ENCODE measurements around the gene CSH2. TPM values are rescaled to one million over a fixed set of nuclear protein-coding genes. Genes with fewer than 3 reads are reported as not detected.
"Not testable (repeated sequence)": the region's sequence is repeated elsewhere in the genome, so short reads cannot be mapped to it uniquely, and the experiment has no call there.

Gene CSH2
- total and polyA plus RNA-seq, 4 experiments from 2014 or later: not detected

DNA sequence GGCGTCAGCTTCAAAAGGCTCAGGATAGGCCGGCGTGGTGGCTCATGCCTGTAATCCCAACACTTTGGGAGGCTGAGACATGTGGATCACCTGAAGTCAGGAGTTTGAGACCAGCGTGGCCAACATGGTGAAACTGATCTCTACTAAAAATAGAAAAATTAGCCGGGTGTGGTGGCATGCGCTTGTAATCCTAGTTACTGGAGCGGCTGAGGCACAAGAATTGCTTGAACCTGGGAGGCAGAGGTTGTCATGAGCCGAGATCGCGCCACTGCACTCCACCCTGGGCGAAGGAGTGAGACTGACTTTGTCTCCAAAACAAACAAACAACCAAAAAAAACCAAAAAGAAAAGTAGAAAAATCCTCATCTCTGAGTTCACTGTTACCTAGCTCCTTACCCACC lies 11.6 kb upstream of the CSH2 start:
- H3K27ac ChIP-seq (ENCODE audit: low read depth, low read length); H3K4me3 ChIP-seq (ENCODE audit: low read length in 2 of 2); intact Hi-C loops (cut with micrococcal nuclease); H3K27ac Mint-ChIP-seq; H3K9me3 ChIP-seq (ENCODE audit: control insufficient read depth in 1 of 2, low read length in 2 of 2); POLR2A ChIA-PET (ENCODE audit: partially characterized antibody); DNase-seq; H3K36me3 ChIP-seq (ENCODE audit: insufficient read depth, low read length); H3K4me1 ChIP-seq (ENCODE audit: insufficient read depth, low read length); H3K36me3 Mint-ChIP-seq; H3K9me3 Mint-ChIP-seq; H3K27me3 ChIP-seq (ENCODE audit: insufficient read depth, low read length); H3K4me3 Mint-ChIP-seq; H3K27me3 Mint-ChIP-seq: not testable (repeated sequence)
- peaks cover 5 to 10% (median 8%) of the 10 kb centered on the region in 4 donors for H3K4me1 Mint-ChIP-seq
- CTCF ChIA-PET (ENCODE audit: partially characterized antibody): interaction anchor here (1.7 kb wide), 1 partner anchor 264 kb away, joined by 4 read pairs; no protein-coding TSS in a partner anchor

DNA sequence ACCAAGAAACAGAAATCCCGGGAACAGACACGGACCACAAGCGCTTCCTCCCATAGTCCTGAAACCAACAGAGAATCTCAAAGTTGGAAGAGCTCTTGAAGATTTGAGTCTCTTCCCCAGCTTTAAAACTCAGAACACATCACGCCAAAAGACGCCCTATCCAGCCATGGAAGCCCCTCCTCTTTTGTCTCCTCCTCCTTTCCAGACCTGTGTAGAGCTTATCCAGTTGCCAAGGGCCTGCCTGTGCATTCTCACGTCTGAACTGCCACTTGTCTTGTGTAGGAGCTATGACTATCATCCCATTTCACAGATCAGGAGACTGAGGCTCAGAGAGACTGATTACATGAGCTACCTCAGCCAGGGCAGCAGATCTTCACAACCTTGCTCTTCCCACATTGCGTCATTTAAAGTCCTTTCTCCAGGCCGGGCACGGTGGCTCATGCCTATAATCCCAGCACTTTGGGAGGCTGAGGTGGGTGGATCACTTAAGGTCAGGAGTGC lies 9.2 kb upstream of the CSH2 start:
- H3K4me1 Mint-ChIP-seq; DNase-seq; H3K4me3 Mint-ChIP-seq; H3K4me3 ChIP-seq (ENCODE audit: low read length in 2 of 2); H3K27ac Mint-ChIP-seq; POLR2A ChIA-PET (ENCODE audit: partially characterized antibody); H3K27me3 ChIP-seq (ENCODE audit: insufficient read depth, low read length); H3K36me3 ChIP-seq (ENCODE audit: insufficient read depth, low read length); H3K4me1 ChIP-seq (ENCODE audit: insufficient read depth, low read length); H3K9me3 Mint-ChIP-seq; H3K36me3 Mint-ChIP-seq; intact Hi-C loops (cut with micrococcal nuclease); H3K27ac ChIP-seq (ENCODE audit: low read depth, low read length); H3K27me3 Mint-ChIP-seq; H3K9me3 ChIP-seq (ENCODE audit: control insufficient read depth in 1 of 2, low read length in 2 of 2): not testable (repeated sequence)
- CTCF ChIA-PET (ENCODE audit: partially characterized antibody): interaction anchor here (0.6 to 1.8 kb wide), 10 partner anchors 13 to 513 kb away, joined by 3 to 7 read pairs (median 4); no protein-coding TSS in a partner anchor

GRCh38 chr17:63881935-63882601 lies 8.6 kb upstream of the CSH2 start, which contains the start of gene GH2:
GH2 (minus strand) TSS chr17:63881944; CDS start chr17:63881801, 143 bp downstream.
- H3K27me3 Mint-ChIP-seq: peaks cover 0 to 3% of the 10 kb centered on the region in 2 donors
- CTCF ChIA-PET (ENCODE audit: partially characterized antibody): interaction anchor here (0.6 to 1.8 kb wide), 10 partner anchors 8 to 513 kb away, joined by 3 to 7 read pairs (median 4); no protein-coding TSS in a partner anchor
- H3K9me3 Mint-ChIP-seq: no peaks in the 10 kb centered on the region
- H3K27ac Mint-ChIP-seq: peak within 1 kb of the TSS in 2 of 7 donors; percentile 48 to 53
- no peaks in the 10 kb centered on the region for H3K4me1 ChIP-seq (ENCODE audit: insufficient read depth, low read length)
- no peaks in the 10 kb centered on the region for H3K9me3 ChIP-seq (ENCODE audit: control insufficient read depth in 1 of 2, low read length in 2 of 2)
- DNase-seq: peak; percentile 51 to 64 (median 56)
- H3K4me1 Mint-ChIP-seq: peaks cover 0 to 3% (median 0%) of the 10 kb centered on the region in 4 donors
- intact Hi-C loops (cut with micrococcal nuclease): no loop called here
- POLR2A ChIA-PET (ENCODE audit: partially characterized antibody): no interaction called here
- H3K27ac ChIP-seq (ENCODE audit: low read depth, low read length): no peak within 1 kb of the TSS
- H3K4me3 ChIP-seq (ENCODE audit: low read length in 2 of 2): no peak within 1 kb of the TSS
- no peaks in the 10 kb centered on the region for H3K27me3 ChIP-seq (ENCODE audit: insufficient read depth, low read length)
- no peaks in the 10 kb centered on the region for H3K36me3 Mint-ChIP-seq
- H3K4me3 Mint-ChIP-seq: peak within 1 kb of the TSS in 1 of 8 donors; percentile 0
- H3K36me3 ChIP-seq (ENCODE audit: insufficient read depth, low read length): no peaks in the 10 kb centered on the region

DNA sequence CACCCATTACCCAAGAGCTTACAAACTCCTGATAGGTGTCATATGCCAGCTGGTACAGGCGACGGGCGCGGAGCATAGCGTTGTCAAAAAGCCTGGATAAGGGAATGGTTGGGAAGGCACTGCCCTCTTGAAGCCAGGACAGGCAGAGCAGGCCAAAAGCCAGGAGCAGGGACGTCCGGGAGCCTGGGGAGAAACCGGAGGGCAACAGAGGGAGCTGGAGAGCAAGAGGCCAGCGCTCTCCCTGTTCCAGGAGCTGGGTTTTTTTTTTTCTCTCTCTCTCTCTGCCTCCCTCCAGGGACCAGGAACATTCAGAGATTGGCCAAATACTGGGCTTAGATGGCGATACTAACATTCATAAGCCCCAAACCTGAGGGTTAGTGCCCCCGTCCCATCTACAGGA lies 7.9 kb upstream of the CSH2 start:
- H3K27me3 Mint-ChIP-seq; H3K36me3 ChIP-seq (ENCODE audit: insufficient read depth, low read length); H3K27ac ChIP-seq (ENCODE audit: low read depth, low read length); H3K9me3 Mint-ChIP-seq; H3K4me3 Mint-ChIP-seq; POLR2A ChIA-PET (ENCODE audit: partially characterized antibody); DNase-seq; H3K36me3 Mint-ChIP-seq; H3K27me3 ChIP-seq (ENCODE audit: insufficient read depth, low read length); H3K4me1 ChIP-seq (ENCODE audit: insufficient read depth, low read length); H3K9me3 ChIP-seq (ENCODE audit: control insufficient read depth in 1 of 2, low read length in 2 of 2); H3K4me1 Mint-ChIP-seq; intact Hi-C loops (cut with micrococcal nuclease); H3K4me3 ChIP-seq (ENCODE audit: low read length in 2 of 2): not testable (repeated sequence)
- CTCF ChIA-PET (ENCODE audit: partially characterized antibody): interaction anchor here (0.8 to 1.7 kb wide), 5 partner anchors 9 to 148 kb away, joined by 3 to 4 read pairs (median 4); no protein-coding TSS in a partner anchor
- peak overlapping the region in 1 of 7 donors; percentile 53 for H3K27ac Mint-ChIP-seq

DNA sequence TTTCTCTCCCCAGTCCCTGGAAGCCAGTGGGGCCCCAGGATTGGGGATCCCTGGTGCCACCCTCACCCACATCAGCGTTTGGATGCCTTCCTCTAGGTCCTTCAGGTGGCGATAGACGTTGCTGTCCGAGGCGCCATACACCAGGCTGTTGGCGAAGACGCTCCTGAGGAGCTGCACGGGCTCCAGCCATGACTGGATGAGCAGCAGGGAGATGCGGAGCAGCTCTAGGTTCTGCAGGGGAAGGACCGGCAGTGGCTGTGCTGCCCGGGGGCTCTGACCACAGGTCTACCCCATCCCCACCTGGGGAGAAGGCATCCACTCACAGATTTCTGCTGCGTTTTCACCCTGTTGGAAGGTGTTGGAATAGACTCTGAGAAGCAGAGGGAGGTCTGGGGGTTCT lies 7.2 kb upstream of the CSH2 start:
- intact Hi-C loops (cut with micrococcal nuclease): no loop called here
- Mint-ChIP-seq H3K36me3 (no peaks in the 10 kb centered on the region), H3K9me3 (no peaks in the 10 kb centered on the region), H3K27ac (no peak overlapping the region), H3K4me3 (no peak overlapping the region), H3K4me1 (peaks cover 0 to 3% (median 0%) of the 10 kb centered on the region in 4 donors), H3K27me3 (peaks cover 0 to 3% of the 10 kb centered on the region in 2 donors)
- Histone ChIP-seq H3K4me3 (ENCODE audit: low read length in 2 of 2) (no peak overlapping the region), H3K27me3 (ENCODE audit: insufficient read depth, low read length) (no peaks in the 10 kb centered on the region), H3K27ac (ENCODE audit: low read depth, low read length) (no peak overlapping the region), H3K36me3 (ENCODE audit: insufficient read depth, low read length) (no peaks in the 10 kb centered on the region), H3K4me1 (ENCODE audit: insufficient read depth, low read length) (no peaks in the 10 kb centered on the region), H3K9me3 (ENCODE audit: control insufficient read depth in 1 of 2, low read length in 2 of 2) (no peaks in the 10 kb centered on the region)
- DNase-seq: no peak
- ChIA-PET POLR2A (ENCODE audit: partially characterized antibody) (no interaction called here), CTCF (ENCODE audit: partially characterized antibody) (interaction anchor here (1.1 kb wide), 1 partner anchor 13 kb away, joined by 4 read pairs; no protein-coding TSS in a partner anchor)

- H3K27me3 Mint-ChIP-seq; H3K27ac ChIP-seq (ENCODE audit: low read depth, low read length); H3K9me3 Mint-ChIP-seq; DNase-seq; H3K27me3 ChIP-seq (ENCODE audit: insufficient read depth, low read length); H3K9me3 ChIP-seq (ENCODE audit: control insufficient read depth in 1 of 2, low read length in 2 of 2); POLR2A ChIA-PET (ENCODE audit: partially characterized antibody); H3K4me3 Mint-ChIP-seq; H3K4me1 ChIP-seq (ENCODE audit: insufficient read depth, low read length); H3K36me3 ChIP-seq (ENCODE audit: insufficient read depth, low read length); H3K27ac Mint-ChIP-seq; intact Hi-C loops (cut with micrococcal nuclease); H3K36me3 Mint-ChIP-seq; H3K4me3 ChIP-seq (ENCODE audit: low read length in 2 of 2); H3K4me1 Mint-ChIP-seq: not testable (repeated sequence)
- CTCF ChIA-PET (ENCODE audit: partially characterized antibody): interaction anchor here (1.2 to 1.5 kb wide), 2 partner anchors 9 to 12 kb away, joined by 4 to 5 read pairs; no protein-coding TSS in a partner anchor
Observed at GRCh38 chr17:63878413-63878812, 4.9 kb upstream of the CSH2 start.

- CTCF ChIA-PET (ENCODE audit: partially characterized antibody): interaction anchor here (0.6 to 1.8 kb wide), 3 partner anchors 9 to 244 kb away, joined by 3 read pairs; no protein-coding TSS in a partner anchor
- H3K4me3 ChIP-seq (ENCODE audit: low read length in 2 of 2); H3K27me3 Mint-ChIP-seq; H3K27ac Mint-ChIP-seq; H3K27me3 ChIP-seq (ENCODE audit: insufficient read depth, low read length); H3K4me3 Mint-ChIP-seq; H3K4me1 ChIP-seq (ENCODE audit: insufficient read depth, low read length); H3K9me3 Mint-ChIP-seq; intact Hi-C loops (cut with micrococcal nuclease); DNase-seq; POLR2A ChIA-PET (ENCODE audit: partially characterized antibody); H3K9me3 ChIP-seq (ENCODE audit: control insufficient read depth in 1 of 2, low read length in 2 of 2); H3K36me3 Mint-ChIP-seq; H3K4me1 Mint-ChIP-seq; H3K36me3 ChIP-seq (ENCODE audit: insufficient read depth, low read length); H3K27ac ChIP-seq (ENCODE audit: low read depth, low read length): not testable (repeated sequence)
Observed at GRCh38 chr17:63874693-63875092, 1.2 kb upstream of the CSH2 start.

Measured in CD4-positive, alpha-beta memory T cell (primary cell).